ENCODE data around the gene XRCC3. TPM values are rescaled to one million over a fixed set of nuclear protein-coding genes. Genes with fewer than 3 reads are reported as not detected.

XRCC3 gene
- total RNA-seq, 1 experiment from 2014 or later, result 61.3 TPM

- CTCF ChIA-PET, result no interaction called here
- Histone ChIP-seq H3K9me3 (ENCODE audit: low read length) (no peaks in the 10 kb centered on the region), H3K9ac (ENCODE audit: low read length) (peak overlapping the region; percentile 16), H4K20me1 (ENCODE audit: low read length) (no peaks in the 10 kb centered on the region), H3K4me3 (ENCODE audit: low read length) (no peak overlapping the region), H3K4me2 (ENCODE audit: low read length) (no peak overlapping the region), H3K4me1 (ENCODE audit: insufficient read depth, low read length) (peaks cover 5% of the 10 kb centered on the region; the same call in 1 of the 2 replicates), H3K36me3 (ENCODE audit: low read depth, low read length) (peaks cover 76% of the 10 kb centered on the region), H3F3A (ENCODE audit: low read length, unreplicated experiment) (no peaks in the 10 kb centered on the region), H2AFZ (ENCODE audit: low read length) (no peak overlapping the region), H3K9me2 (replicated peaks; ENCODE audit: low read length) (no peaks in the 10 kb centered on the region), H3K79me2 (ENCODE audit: low read length) (no peaks in the 10 kb centered on the region; the same call in 1 of the 2 replicates), H3K27ac (ENCODE audit: low read length) (peak overlapping the region; percentile 66), H3K27me3 (ENCODE audit: low read length) (no peaks in the 10 kb centered on the region)
- BruUV-seq (replicated peaks), result no TSS peak
- POLR2A ChIA-PET (ENCODE audit: unreplicated experiment), result interaction anchor here (0.6 kb wide), 1 partner anchor 27 kb away, joined by 5 read pairs; no protein-coding TSS in a partner anchor
- intact Hi-C loops (cut with micrococcal nuclease), result loop anchor here (5.0 kb wide), 1 partner anchor 105 kb away; no protein-coding TSS in a partner anchor
- peak; percentile 87 for ATAC-seq
- TF ChIP-seq EZH2 (IDR thresholded peaks at IDR 0.05; ENCODE audit: low read length, unreplicated experiment) (no peak), CTCF (conservative IDR thresholded peaks at IDR 0.05; ENCODE audit: low read depth, low read length) (no peak)
- peak; percentile 51 for DNase-seq
Observed at GRCh38 chr14:103676881-103677675, 38.2 kb downstream of the XRCC3 start.

- intact Hi-C loops (cut with micrococcal nuclease), result loop anchor here (5.0 kb wide), 1 partner anchor 104 kb away; no protein-coding TSS in a partner anchor
- DNase-seq, result no peak
- CTCF ChIA-PET, result no interaction called here
- H4K20me1 ChIP-seq (ENCODE audit: low read length), result no peaks in the 10 kb centered on the region
- no TSS peak for BruUV-seq (replicated peaks)
- H3K27ac ChIP-seq (ENCODE audit: low read length), result no peak overlapping the region
- TF ChIP-seq EZH2 (IDR thresholded peaks at IDR 0.05; ENCODE audit: low read length, unreplicated experiment), result no peak
- no peak overlapping the region for H3K4me3 ChIP-seq (ENCODE audit: low read length)
- ATAC-seq, result no peak
- H3K9me2 ChIP-seq (replicated peaks; ENCODE audit: low read length), result no peaks in the 10 kb centered on the region
- H3K9me3 ChIP-seq (ENCODE audit: low read length), result no peaks in the 10 kb centered on the region
- H3K4me2 ChIP-seq (ENCODE audit: low read length), result no peak overlapping the region
- POLR2A ChIA-PET (ENCODE audit: unreplicated experiment), result no interaction called here
- peaks cover 80% of the 10 kb centered on the region for H3K36me3 ChIP-seq (ENCODE audit: low read depth, low read length)
- H3K4me1 ChIP-seq (ENCODE audit: insufficient read depth, low read length), result peaks cover 5% of the 10 kb centered on the region; the same call in 1 of the 2 replicates
- H3K27me3 ChIP-seq (ENCODE audit: low read length), result no peaks in the 10 kb centered on the region
- H2AFZ ChIP-seq (ENCODE audit: low read length), result no peak overlapping the region
- H3K79me2 ChIP-seq (ENCODE audit: low read length), result no peaks in the 10 kb centered on the region; the same call in 1 of the 2 replicates
- H3F3A ChIP-seq (ENCODE audit: low read length, unreplicated experiment), result no peaks in the 10 kb centered on the region
- no peak overlapping the region for H3K9ac ChIP-seq (ENCODE audit: low read length)
Observed at GRCh38 chr14:103675957-103676356, 39.3 kb downstream of the XRCC3 start.

GRCh38 chr14:103671911-103672310 is 43.3 kb downstream of the XRCC3 start:
- peaks cover 3% of the 10 kb centered on the region; the same call in 1 of the 2 replicates for H3K4me1 ChIP-seq (ENCODE audit: insufficient read depth, low read length)
- peaks cover 7% of the 10 kb centered on the region for H3F3A ChIP-seq (ENCODE audit: low read length, unreplicated experiment)
- H3K9me3 ChIP-seq (ENCODE audit: low read length), result no peaks in the 10 kb centered on the region
- TF ChIP-seq CTCF (conservative IDR thresholded peaks at IDR 0.05; ENCODE audit: low read depth, low read length) (no peak), EZH2phosphoT487 (IDR thresholded peaks at IDR 0.05; ENCODE audit: borderline replicate concordance, low read length) (no peak), EZH2 (IDR thresholded peaks at IDR 0.05; ENCODE audit: low read length, unreplicated experiment) (no peak)
- peaks cover 12% of the 10 kb centered on the region; the same call in 1 of the 2 replicates for H3K79me2 ChIP-seq (ENCODE audit: low read length)
- H3K9ac ChIP-seq (ENCODE audit: low read length), result no peak overlapping the region
- BruUV-seq (replicated peaks), result no TSS peak
- ChIA-PET POLR2A (ENCODE audit: unreplicated experiment) (no interaction called here), CTCF (no interaction called here)
- H3K4me3 ChIP-seq (ENCODE audit: low read length), result no peak overlapping the region
- no peak overlapping the region for H2AFZ ChIP-seq (ENCODE audit: low read length)
- H3K36me3 ChIP-seq (ENCODE audit: low read depth, low read length), result peaks cover 77% of the 10 kb centered on the region
- no peaks in the 10 kb centered on the region for H3K9me2 ChIP-seq (replicated peaks; ENCODE audit: low read length)
- DNase-seq (no peak), ATAC-seq (no peak)
- no peaks in the 10 kb centered on the region for H3K27me3 ChIP-seq (ENCODE audit: low read length)
- H4K20me1 ChIP-seq (ENCODE audit: low read length), result no peaks in the 10 kb centered on the region
- H3K27ac ChIP-seq (ENCODE audit: low read length), result no peak overlapping the region
- no peak overlapping the region for H3K4me2 ChIP-seq (ENCODE audit: low read length)
- intact Hi-C loops (cut with micrococcal nuclease), result no loop called here
